Fibroblast of skin of left quadriceps (primary cell): Measurements from ENCODE around the gene SLC4A2.

ENCODE experiments used
- DNase-seq, 2 experiments: peaks; one replicate each; pipeline ENCODE4 v3.0.0-alpha.2; 2013; ENCODE audit warnings: low read depth in 2 of 2

Gene SLC4A2

GRCh38 chr7:151115836-151116418 lies 56.5 kb downstream of the SLC4A2 start:
- no peak for DNase-seq

- no peak for DNase-seq
Observed at GRCh38 chr7:151116603-151117440, 57.4 kb downstream of the SLC4A2 start.

GRCh38 chr7:151117565-151117964 lies 58.2 kb downstream of the SLC4A2 start:
- no peak for DNase-seq

GRCh38 chr7:151118108-151119054 lies 59.0 kb downstream of the SLC4A2 start:
- DNase-seq, result no peak

- DNase-seq, result no peak
Observed at GRCh38 chr7:151119055-151119415, 59.6 kb downstream of the SLC4A2 start.

GRCh38 chr7:151119902-151120301 lies 60.5 kb downstream of the SLC4A2 start:
- no peak for DNase-seq

GRCh38 chr7:151120896-151121295 lies 61.5 kb downstream of the SLC4A2 start:
- no peak for DNase-seq

DNA sequence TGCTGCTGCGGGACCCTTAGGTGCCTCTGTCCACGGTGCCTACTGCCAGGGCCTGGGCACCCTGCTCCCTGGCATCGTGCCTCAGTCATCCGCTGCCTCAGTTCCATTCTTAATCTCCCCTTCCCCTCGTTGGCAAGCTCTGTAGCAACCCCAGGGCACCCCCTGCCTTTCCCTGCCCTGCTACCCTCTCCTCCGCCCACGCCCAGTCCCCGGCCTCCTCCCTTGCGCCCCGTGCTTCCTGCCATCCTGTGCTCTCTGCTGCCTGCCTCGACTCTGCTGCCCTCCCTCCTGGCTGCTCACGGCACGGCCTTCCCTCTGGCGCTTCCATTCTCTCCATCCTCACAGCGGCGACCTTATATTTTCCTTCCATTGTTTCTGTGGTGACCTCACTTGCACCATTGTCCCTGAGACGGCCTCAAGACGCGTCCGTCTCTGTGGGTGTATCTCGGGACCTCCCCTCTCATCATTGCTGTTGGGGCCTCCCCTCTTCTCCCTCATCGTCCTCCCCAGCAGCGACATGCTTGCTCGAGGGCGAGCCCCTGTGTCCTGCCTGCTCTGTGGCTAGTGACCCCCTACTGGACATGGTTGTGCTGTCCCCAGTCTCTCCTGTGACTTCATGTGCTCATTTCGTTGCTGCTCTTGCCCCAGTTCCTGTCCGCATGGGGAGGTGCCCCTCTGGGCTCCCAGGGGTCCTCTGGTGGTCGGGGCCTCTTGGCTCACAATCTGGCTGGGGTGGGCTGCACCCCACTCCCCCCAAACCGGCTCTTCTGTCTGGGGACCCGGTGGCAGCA lies 62.2 kb downstream of the SLC4A2 start:
- DNase-seq, result no peak

GRCh38 chr7:151122276-151122675 lies 62.9 kb downstream of the SLC4A2 start:
- DNase-seq, result no peak

- no peak for DNase-seq
Observed at GRCh38 chr7:151122796-151123157, 63.4 kb downstream of the SLC4A2 start.

DNA sequence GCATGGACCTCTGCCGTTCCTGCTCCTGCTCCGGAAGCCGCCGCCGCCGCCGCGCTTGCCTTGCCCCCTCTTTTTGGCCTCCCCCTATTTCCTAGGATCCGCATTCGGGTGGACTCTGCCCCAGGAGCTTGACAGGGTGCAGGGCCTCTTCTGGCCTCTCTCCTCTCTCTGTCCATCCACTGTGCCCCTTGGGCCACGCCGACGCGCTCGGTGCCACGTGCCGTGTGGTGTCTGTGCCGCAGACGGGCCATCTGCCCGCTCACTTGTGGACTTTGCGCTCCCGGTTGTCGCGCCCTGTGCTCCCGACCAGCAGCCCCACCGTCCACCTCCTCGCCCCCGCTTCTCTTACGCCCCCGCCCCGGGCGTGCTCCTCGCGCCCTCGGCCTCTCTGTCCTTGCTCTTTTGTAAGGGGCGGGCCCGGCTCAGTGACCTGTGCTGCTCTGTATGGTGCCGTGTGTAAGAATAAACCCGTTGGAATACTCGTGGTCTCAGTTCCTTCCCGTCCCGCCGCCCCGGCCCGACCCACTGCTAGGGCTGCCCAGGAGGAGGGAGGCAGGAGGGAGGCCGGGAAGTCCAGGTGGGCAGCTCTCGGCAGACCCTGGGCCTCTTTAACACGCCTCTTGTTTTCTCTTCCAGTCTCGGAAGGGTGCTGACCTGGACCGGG lies 63.9 kb downstream of the SLC4A2 start:
- no peak for DNase-seq

DNA sequence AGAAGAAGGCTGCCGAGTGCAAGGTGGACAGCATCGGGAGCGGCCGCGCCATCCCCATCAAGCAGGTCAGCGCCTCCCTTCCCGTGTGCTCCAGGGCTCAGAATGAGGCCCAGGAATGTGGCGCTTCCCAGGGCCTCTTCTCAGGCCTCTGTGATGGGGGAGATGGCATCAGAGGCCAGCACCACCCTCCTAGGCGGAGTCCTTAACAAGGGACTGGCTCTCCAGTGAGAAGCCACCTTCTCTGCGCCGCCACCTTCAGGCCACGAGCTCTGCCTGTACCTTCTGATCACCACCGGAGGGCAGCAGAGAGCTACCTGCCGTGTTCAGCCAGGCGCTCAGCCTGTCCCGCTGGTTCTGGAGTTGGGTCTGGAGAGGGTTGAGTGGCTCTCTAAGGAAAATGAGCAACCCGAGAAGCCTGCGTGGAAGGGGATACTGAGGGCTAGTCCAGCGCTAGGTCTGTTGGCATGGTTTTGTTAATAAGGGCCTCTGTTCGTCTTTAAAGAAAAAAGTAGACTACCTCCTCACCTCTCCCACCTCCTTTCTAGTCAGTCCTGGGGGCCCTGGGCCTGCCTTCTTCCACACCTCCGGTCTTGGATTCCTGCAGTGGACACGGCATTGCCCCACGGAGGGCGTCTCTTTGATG lies 64.6 kb downstream of the SLC4A2 start:
- peak; percentile 36 to 53 for DNase-seq

DNA sequence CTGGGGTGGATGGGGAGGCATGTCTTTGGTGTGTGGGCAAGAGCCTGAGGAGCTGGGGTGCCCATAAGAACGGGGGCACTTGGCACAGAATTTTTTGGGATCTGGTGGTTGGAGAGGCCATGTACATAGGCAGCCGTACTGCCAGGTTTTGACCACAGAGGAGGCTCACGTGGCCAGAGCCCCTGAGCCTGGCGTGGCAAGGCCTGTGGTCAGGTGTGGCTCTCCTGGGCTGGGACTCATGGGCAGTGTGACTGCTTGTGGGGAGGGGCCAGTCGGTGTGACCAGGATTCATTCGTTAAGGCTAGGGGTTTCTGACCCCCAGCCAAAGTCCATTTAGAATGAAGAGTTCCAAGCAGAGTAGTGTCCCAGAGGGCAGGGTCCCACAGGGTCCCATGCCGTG lies 65.1 kb downstream of the SLC4A2 start:
- DNase-seq, result no peak

DNA sequence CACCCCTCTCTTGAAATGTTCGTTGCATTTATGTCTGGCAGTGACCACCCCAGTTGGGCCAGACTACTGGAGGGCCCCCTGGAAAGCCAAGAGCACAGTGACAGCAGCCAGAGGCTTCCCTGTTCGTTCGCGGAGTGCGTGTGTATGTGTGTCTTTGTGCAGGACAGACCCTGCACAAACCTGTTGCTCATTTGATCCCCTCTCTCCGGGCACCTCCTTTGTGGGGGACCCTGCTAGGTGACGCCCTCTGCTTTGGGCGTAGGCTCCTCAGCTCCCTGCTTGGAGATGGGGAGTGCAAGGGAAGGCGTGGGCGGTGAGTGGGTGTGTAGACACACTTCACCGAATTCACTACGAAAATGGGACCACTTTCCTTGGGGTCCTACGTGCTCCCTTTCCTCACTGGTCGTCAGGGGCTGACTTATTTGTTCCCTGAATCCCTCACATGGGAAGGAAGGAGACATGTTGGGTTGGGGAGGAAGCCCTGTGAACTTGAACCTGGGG lies 65.6 kb downstream of the SLC4A2 start:
- DNase-seq, result no peak

DNA sequence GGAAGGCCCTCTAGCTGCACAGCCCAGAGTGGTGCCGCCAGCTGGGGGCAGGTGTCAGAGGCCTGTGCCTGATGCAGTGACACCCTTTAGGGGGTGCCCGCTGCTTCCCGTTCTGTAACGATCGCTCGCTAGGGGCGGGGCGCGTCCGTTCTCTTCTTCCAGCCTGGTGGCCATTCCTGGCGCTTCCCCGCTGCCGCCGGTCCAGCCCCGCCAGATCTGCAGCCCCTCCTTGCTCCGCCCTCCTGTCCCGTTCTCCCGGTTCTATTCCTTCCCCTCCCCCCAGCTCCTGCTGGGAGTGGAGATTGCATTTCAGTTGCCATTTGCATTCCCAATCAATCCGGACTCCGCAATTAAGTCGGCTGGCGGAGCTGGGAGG lies 66.1 kb downstream of the SLC4A2 start:
- no peak for DNase-seq

- no peak for DNase-seq
Observed at GRCh38 chr7:151125846-151126481, 66.6 kb downstream of the SLC4A2 start.
